GM15510 (cell line): ENCODE measurements around the gene NR1H2.

ENCODE experiments used
- POLR2A ChIP-seq: IDR thresholded peaks from 3 replicates; pipeline ENCODE4 v1.6.1; 2011; ENCODE audit warnings: borderline replicate concordance; ENCODE audit not compliant: insufficient read length; ENCODE audit errors: extremely low read depth

Gene NR1H2

GRCh38 chr19:50418176-50419021, 42.1 kb downstream of the NR1H2 start, which contains the start of gene SPIB:
Gene SPIB, plus strand, starts transcription at chr19:50418938. Its CDS starts 25 bp downstream, at chr19:50418963.
- peak; percentile 95 for TF ChIP-seq POLR2A

- no peak for TF ChIP-seq POLR2A
Observed at GRCh38 chr19:50419022-50419579, 42.8 kb downstream of the NR1H2 start.

- peak; percentile 47 for TF ChIP-seq POLR2A
Observed at GRCh38 chr19:50419580-50420035, 43.4 kb downstream of the NR1H2 start.

GRCh38 chr19:50420127-50420526, 43.9 kb downstream of the NR1H2 start:
- no peak for TF ChIP-seq POLR2A

GRCh38 chr19:50420808-50421207, 44.6 kb downstream of the NR1H2 start:
- TF ChIP-seq POLR2A, result no peak

GRCh38 chr19:50422397-50423278, 46.4 kb downstream of the NR1H2 start:
- no peak for TF ChIP-seq POLR2A

- no peak for TF ChIP-seq POLR2A
Observed at GRCh38 chr19:50423279-50424113, 47.2 kb downstream of the NR1H2 start.

- TF ChIP-seq POLR2A, result no peak
Observed at GRCh38 chr19:50425581-50425980, 49.3 kb downstream of the NR1H2 start.

GRCh38 chr19:50427318-50427925, 51.2 kb downstream of the NR1H2 start:
- no peak for TF ChIP-seq POLR2A

GRCh38 chr19:50427997-50428425, 51.8 kb downstream of the NR1H2 start:
- TF ChIP-seq POLR2A, result peak; percentile 12

- TF ChIP-seq POLR2A, result no peak
Observed at GRCh38 chr19:50428772-50429463, 52.7 kb downstream of the NR1H2 start.

GRCh38 chr19:50430888-50431342, 54.7 kb downstream of the NR1H2 start:
- TF ChIP-seq POLR2A, result no peak
